Suprapubic skin (tissue), 3 donors: ENCODE measurements around the gene GRM7.

Experiments
- POLR2AphosphoS5 ChIP-seq, 3 donors: sonication (generic); formaldehyde crosslinking; IDR thresholded peaks; one replicate each; pipeline ENCODE4 v1.6.1; 2017; ENCODE audit warnings: antibody characterized with exemption in 3 of 3
- TF ChIP-seq, protein P1 (sequence below), 2 donors: fragments of 200-600 bp in 1 of 2; fragments of 450-650 bp in 1 of 2; sonication (generic) in 1 of 2; IDR thresholded peaks; one replicate each; pipeline ENCODE4 v1.5.1; 2016 to 2019; ENCODE audit warnings: antibody characterized with exemption in 2 of 2, mild to moderate bottlenecking in 1 of 2, moderate library complexity in 1 of 2

DNA sequence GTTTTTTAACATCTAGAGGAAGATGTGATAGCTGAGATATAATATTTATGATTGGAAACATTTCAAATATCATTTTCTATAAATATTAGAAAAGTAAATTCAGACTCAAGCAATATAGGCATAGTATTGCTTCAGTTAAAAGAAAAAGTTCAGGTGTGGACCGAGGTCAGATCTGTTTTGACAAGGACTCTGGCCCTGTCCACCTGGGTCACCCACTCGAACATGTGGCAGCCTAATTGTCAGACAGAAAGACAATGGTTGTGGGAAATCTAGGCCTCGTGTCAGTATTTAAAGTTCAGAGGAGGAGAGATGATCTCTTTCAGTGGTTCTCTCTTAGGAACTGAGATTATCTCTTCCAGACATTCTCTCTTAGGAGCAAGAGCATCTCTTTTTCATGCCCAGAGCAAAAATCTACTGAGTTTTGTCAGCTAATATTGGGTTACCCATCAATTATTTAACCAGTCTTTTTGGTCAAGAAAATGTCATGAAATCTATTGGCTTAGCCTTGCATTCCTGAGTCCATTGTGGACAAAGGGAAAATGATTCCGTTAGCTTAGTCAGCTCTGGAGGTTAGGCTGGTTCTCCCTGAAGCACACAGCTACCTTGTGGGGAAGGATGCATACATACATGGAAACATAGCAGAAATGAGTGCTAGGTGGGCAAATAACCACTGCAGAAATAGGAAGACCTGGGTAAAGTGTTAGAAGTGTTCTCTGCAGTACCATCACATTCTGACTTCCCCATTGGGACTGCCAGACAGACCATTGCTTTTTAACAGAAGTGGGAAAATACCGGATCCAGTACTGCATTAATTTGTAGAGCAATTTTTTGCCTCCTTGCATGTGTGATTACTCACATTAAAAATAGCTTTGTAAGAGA is 343.3 kb downstream of the GRM7 start:
- TF ChIP-seq, protein P1, sequence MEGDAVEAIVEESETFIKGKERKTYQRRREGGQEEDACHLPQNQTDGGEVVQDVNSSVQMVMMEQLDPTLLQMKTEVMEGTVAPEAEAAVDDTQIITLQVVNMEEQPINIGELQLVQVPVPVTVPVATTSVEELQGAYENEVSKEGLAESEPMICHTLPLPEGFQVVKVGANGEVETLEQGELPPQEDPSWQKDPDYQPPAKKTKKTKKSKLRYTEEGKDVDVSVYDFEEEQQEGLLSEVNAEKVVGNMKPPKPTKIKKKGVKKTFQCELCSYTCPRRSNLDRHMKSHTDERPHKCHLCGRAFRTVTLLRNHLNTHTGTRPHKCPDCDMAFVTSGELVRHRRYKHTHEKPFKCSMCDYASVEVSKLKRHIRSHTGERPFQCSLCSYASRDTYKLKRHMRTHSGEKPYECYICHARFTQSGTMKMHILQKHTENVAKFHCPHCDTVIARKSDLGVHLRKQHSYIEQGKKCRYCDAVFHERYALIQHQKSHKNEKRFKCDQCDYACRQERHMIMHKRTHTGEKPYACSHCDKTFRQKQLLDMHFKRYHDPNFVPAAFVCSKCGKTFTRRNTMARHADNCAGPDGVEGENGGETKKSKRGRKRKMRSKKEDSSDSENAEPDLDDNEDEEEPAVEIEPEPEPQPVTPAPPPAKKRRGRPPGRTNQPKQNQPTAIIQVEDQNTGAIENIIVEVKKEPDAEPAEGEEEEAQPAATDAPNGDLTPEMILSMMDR (IDR thresholded peaks at IDR 0.05): no peak
- TF ChIP-seq POLR2AphosphoS5 (IDR thresholded peaks at IDR 0.05): no peak
